A673 (cell line): ENCODE data around the gene NHEJ1. TPM values are rescaled to one million over a fixed set of nuclear protein-coding genes. Genes with fewer than 3 reads are reported as not detected.

ENCODE experiments used
- BruUV-seq: library from RNA; stranded (reverse); fragments of 400-500 nt; replicated peaks from 2 replicates; lab custom pipeline; 2021; lab: Mats Ljungman, UMichigan
- CTCF ChIA-PET: fragments of 300-600 bp; sonication (Branson Sonifier 250); formaldehyde crosslinking; loops from one replicate; lab custom pipeline; 2022; ENCODE audit warnings: antibody characterized with exemption; lab: Charles Lee
- POLR2A ChIA-PET: fragments of 300-600 bp; sonication (Branson Sonifier 250); formaldehyde crosslinking; loops from one replicate; lab custom pipeline; 2022; ENCODE audit warnings: antibody characterized with exemption; ENCODE audit not compliant: low non-redundant PET; lab: Charles Lee
- DNase-seq: peaks from one replicate; pipeline ENCODE4 v3.0.0-alpha.2; 2015; ENCODE audit warnings: low spot score
- H3K27ac ChIP-seq: fragments of 200-600 bp; sonication (generic); 2 replicates; pipeline ENCODE4 v1.5.1; 2016; ENCODE audit warnings: mixed run types, low read depth, mild to moderate bottlenecking, mixed read lengths, antibody characterized with exemption, low read length; ENCODE audit not compliant: poor library complexity, severe bottlenecking
- H3K27me3 ChIP-seq: fragments of 200-600 bp; sonication (generic); replicated peaks from 2 replicates; pipeline ENCODE4 v1.6.1; 2017; ENCODE audit warnings: mixed run types, low read depth, mild to moderate bottlenecking, mixed read lengths, antibody characterized with exemption, low read length; ENCODE audit not compliant: insufficient read depth, poor library complexity
- H3K36me3 ChIP-seq: fragments of 200-600 bp; sonication (generic); 2 replicates; pipeline ENCODE4 v1.6.1; 2016; ENCODE audit warnings: mixed run types, mild to moderate bottlenecking, mixed read lengths, antibody characterized with exemption, low read length; ENCODE audit not compliant: insufficient read depth, poor library complexity, severe bottlenecking
- H3K4me1 ChIP-seq: fragments of 200-600 bp; sonication (generic); 2 replicates; pipeline ENCODE4 v1.6.1; 2017; ENCODE audit warnings: mixed run types, mild to moderate bottlenecking, mixed read lengths, antibody characterized with exemption, low read length; ENCODE audit not compliant: insufficient read depth, poor library complexity, severe bottlenecking
- H3K4me3 ChIP-seq: fragments of 200-600 bp; sonication (generic); 2 replicates; pipeline ENCODE4 v1.5.1; 2016; ENCODE audit warnings: low read depth, mixed run types, mild to moderate bottlenecking, mixed read lengths, low read length; ENCODE audit not compliant: poor library complexity, severe bottlenecking
- H3K9me3 ChIP-seq: fragments of 200-600 bp; sonication (generic); 2 replicates; pipeline ENCODE4 v1.6.1; 2016; ENCODE audit warnings: mixed run types, low read depth, mild to moderate bottlenecking, mixed read lengths, antibody characterized with exemption, low read length; ENCODE audit not compliant: poor library complexity, severe bottlenecking
- CTCF ChIP-seq: fragments of 300-800, 200-600 bp; sonication (generic); conservative IDR thresholded peaks from 2 replicates; pipeline ENCODE4 v1.5.1; 2017; ENCODE audit warnings: low read depth, mild to moderate bottlenecking, antibody characterized with exemption, low read length, moderate library complexity, mixed read lengths
- EZH2 ChIP-seq: fragments of 200-600 bp; sonication (generic); IDR thresholded peaks from 2 replicates; pipeline ENCODE4 v1.6.1; 2017; ENCODE audit warnings: borderline replicate concordance, low read depth, mild to moderate bottlenecking, mixed read lengths, antibody characterized with exemption, low read length; ENCODE audit not compliant: poor library complexity, severe bottlenecking
- intact Hi-C: fragments of 100-400 bp; cut with micrococcal nuclease; formaldehyde crosslinking; loops from one replicate; pipeline ENCODE4 v1.10.0; 2022; ENCODE audit not compliant: unreplicated experiment
- total RNA-seq: library from RNA; stranded (reverse); gene quantifications from 2 replicates; pipeline ENCODE4 v1.2.3, GENCODE V29; 2021

The NHEJ1 gene
- total RNA-seq, 1 experiment from 2014 or later = 18.0 TPM

- no peak for DNase-seq
- H3K9me3 ChIP-seq = no peaks in the 10 kb centered on the region
- BruUV-seq = no TSS peak
- H3K27me3 ChIP-seq = no peaks in the 10 kb centered on the region
- H3K36me3 ChIP-seq = no peaks in the 10 kb centered on the region
- peaks cover 18% of the 10 kb centered on the region for H3K4me1 ChIP-seq
- no peak for TF ChIP-seq CTCF
- TF ChIP-seq EZH2 = no peak
- ChIA-PET POLR2A (no interaction called here), CTCF (interaction anchor here (3.1 kb wide), 1 partner anchor 89 kb away, joined by 21 read pairs; no protein-coding TSS in a partner anchor)
- intact Hi-C loops = loop anchor here (5.0 kb wide), 1 partner anchor 46 kb away; no protein-coding TSS in a partner anchor
- H3K27ac ChIP-seq = no peak overlapping the region
- no peak overlapping the region for H3K4me3 ChIP-seq
These were observed 42.1 kb downstream of the NHEJ1 start for GRCh38 chr2:219118504-219118903.

DNA sequence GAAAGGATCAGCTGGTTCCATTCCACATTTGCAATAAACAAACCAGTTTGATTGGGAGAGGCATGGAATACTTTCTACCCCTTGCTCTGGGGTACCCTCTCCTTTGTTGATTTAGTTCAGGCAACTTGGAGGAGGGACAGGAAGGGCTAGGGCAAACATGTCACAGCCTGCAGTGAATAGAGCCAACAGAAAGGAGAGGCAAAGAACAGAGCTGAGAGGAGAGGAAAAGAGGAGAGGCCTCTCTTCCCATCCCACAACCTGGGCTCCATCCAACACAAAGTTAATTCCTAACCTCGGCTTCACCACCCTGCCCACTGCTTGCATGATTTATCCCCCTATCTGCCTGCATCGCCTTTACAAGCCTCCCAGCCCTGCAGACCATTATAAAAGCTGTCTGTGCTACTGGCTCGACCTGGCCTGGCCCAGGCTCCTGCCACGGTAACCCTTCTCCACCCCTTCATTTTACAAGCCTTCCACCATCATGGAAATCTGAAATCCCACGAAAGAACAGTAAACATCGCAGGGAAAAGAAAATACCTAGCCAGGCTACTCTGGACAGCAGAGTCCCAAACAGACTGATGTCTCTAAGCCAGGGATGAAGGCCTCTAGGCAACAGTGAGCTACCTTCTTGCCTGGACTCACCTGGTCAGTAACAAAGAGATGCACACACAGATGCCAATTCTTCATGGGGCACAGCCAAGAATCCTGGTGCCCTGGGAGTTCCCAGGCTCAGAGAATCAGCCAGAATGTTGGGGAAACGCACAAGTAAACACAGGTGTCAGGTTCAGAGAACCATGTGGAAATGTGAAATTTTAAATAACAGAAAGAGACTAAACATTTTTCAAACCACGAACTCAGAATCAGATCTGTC is 43.6 kb downstream of the NHEJ1 start:
- H3K27me3 ChIP-seq = no peaks in the 10 kb centered on the region
- peaks cover 4% of the 10 kb centered on the region for H3K4me1 ChIP-seq
- DNase-seq = no peak
- intact Hi-C loops = loop anchor here (5.0 kb wide), 1 partner anchor 45 kb away; no protein-coding TSS in a partner anchor
- no peak for TF ChIP-seq EZH2
- no peak for TF ChIP-seq CTCF
- no peaks in the 10 kb centered on the region for H3K36me3 ChIP-seq
- H3K9me3 ChIP-seq = no peaks in the 10 kb centered on the region
- H3K4me3 ChIP-seq = no peak overlapping the region
- no peak overlapping the region for H3K27ac ChIP-seq
- no TSS peak for BruUV-seq
- ChIA-PET POLR2A (no interaction called here), CTCF (interaction anchor here (0.9 kb wide), 1 partner anchor 14 kb away, joined by 3 read pairs; no protein-coding TSS in a partner anchor)

GRCh38 chr2:219112651-219113338 is 47.8 kb downstream of the NHEJ1 start:
- no peak overlapping the region for H3K27ac ChIP-seq
- no peaks in the 10 kb centered on the region for H3K4me1 ChIP-seq
- TF ChIP-seq EZH2 = no peak
- TF ChIP-seq CTCF = no peak
- H3K27me3 ChIP-seq = no peaks in the 10 kb centered on the region
- intact Hi-C loops = no loop called here
- BruUV-seq = no TSS peak
- no peak overlapping the region for H3K4me3 ChIP-seq
- H3K36me3 ChIP-seq = no peaks in the 10 kb centered on the region
- POLR2A ChIA-PET = no interaction called here
- H3K9me3 ChIP-seq = no peaks in the 10 kb centered on the region
- DNase-seq = no peak
- CTCF ChIA-PET = no interaction called here
